HG03575 (cell line): ENCODE results near the gene LAMP2.
"Not testable (repeated sequence)": the region's sequence is repeated elsewhere in the genome, so short reads cannot be mapped to it uniquely, and the experiment has no call there.

ENCODE experiments used
- ATAC-seq: cut with Tn5 transposase; IDR thresholded peaks from one replicate; pipeline ENCODE4 v1.9.1; 2021; ENCODE audit not compliant: unreplicated experiment, insufficient number of reproducible peaks, low FRiP score; ENCODE audit errors: extremely low read depth

Gene LAMP2

DNA sequence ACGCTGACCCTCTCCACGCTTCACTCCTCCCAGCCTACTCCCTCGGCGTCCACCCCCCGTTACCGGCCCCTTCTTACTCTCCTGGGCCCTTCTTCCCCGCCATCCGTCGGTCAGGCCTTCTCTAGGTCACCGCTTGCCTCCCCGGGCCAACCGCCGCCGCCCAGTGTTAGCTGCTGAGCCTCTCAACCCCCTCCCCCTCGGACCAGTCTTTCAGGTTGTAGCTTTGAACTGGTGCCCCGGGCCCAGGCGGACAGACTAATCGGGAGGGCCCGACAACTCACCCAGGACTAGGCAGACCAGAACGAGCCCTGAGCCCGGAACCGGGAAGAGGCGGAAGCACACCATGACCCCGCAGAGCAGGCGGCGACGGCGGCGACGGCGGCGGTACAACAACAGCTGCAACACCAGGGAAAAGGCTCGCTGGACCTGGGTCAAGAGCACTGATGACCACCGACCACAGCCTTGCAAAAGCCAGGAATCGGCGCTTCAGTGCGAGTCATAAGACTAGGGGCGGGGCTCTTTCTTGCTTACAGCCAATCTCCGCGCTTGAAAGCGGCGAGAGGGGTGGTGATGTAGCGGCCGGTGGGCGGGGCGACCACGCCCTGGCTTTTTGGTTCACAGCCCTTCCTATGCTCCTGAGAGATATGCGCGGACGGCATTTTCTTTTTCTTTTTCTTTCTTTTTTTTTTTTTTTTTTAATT lies at the start of gene LAMP2:
Gene LAMP2, minus strand, starts transcription at position 472 of the 701 bp plus-strand sequence. Its CDS starts 127 bp downstream, at position 345.
- ATAC-seq, result peak; percentile 58

DNA sequence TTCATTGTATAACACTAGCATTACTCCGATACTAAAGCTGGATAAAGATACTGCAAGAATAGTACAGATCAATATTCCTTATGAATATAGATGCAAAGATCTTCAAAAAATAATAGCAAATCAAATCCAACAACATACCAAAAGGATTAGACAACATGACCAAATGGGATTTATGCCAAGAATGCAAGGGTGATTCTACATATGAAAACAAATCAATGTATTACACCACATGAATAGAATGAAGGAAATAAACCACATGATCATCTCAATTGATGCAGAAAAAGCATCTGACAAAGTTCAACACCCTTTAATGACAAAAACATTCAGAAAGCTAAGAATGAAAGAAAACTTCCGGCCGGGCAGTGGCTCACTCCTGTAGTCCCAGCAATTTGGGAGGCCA lies 48.8 kb upstream of the LAMP2 start:
- ATAC-seq, result no peak

DNA sequence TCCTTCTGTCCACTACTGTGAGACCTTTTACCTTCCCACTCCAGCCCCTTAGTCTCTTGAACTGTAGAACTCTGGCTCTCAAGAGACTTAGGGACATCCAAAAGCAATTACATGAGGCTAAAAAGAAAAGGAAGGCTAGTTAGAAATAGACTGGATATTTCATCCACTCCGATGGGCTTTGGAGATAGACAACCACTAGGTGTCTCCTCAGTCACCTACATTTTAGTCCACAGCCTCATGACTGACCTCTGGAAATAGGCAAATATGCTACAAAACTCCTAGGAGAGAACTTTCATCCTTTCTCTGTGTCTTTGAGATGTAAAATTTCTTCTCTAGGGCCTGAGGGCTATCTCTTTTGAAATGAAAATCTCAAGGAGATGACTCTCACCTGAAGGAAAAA lies 45.1 kb upstream of the LAMP2 start:
- no peak for ATAC-seq

DNA sequence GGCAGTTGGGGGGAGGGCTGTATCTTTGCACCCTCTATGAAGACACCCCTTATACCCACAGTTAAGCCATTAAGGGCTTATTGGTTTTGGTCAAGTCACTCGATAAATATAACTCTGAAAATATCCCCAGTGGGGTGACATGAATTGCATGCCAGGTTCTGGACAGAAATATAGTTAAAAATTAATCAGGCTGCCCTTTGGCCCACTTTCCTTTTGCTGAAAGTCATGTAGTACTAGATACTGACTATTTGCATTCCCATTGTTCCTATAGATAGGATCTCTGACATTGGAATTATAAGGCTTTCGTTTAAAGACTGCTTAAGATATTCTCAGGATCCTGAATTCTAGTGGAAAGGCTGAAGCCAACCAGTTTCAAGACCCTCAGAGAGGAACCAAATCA lies 43.5 kb upstream of the LAMP2 start:
- no peak for ATAC-seq

DNA sequence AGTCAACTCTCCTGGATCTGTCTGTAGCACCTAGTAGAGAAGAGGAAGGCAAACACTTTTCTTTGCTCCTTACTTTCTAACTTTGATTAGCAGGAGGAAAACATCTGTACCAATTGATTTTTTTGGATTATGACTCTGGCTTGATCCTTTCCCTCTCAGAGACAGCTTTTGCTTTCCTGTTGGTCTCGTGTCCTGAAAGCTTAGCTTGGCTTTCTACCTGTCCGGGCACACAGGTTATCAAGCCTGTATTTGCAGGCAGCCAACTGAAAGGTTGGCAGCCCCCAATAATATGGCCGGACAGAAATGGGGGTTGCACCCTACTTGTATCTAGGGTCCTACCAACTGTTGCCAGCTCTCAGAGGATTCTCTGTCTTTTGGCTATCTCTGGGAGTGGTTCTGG lies 43.1 kb upstream of the LAMP2 start:
- ATAC-seq, result no peak

DNA sequence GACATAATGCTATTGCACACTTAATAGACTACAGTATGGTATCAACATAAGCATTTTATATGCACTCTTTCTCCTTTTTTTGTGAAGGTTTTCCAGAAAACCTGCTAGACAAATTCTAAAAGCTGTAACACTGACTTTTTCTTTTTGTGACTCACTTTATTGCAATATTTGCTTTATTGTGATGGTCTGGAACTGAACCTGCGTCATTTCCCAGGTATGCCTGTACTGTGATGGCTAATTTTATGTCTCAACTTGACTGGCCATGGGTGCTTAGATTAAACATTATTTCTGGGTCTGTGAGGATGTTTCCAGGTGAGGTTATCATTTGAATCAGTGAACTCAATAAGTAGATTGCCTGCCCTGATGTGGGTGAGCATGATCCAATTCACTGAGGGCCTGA lies 35.5 kb upstream of the LAMP2 start:
- ATAC-seq, result no peak

DNA sequence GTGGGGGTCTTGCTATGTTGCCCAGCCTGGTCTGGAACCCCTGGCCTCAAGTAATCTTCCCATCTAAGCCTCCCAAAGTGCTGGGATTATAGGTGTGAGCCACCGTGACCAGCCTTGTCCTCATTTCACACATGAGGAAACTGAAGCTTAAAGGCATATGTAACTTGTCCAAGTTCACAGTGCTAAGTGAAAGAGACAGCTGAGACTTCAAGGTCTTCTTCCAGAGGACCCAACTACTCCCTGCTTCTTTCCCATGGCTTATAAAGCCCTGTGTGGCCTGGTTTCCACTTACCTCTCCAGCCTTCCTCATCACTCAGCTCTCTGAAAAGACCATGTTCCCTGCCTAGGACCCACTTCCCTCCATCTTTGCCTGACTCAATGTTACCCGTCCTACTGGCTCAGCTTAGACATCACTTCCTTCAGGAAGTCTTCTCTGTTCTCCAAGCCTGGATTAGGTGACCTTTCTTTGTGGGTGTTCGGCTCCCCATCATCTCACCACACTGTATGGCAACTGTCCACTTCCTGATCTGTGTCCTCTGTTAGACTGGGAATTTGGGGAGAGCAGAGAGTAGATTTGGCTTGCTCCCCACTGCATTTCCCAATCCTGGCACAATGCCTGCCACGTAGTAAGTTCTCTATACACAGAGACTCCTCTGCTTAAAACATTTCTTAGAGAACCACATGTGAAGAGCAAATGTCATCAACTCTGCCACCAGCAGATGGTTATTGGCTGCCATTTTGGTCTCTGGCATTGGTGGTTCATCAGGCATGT lies 30.4 kb upstream of the LAMP2 start:
- ATAC-seq, result no peak

DNA sequence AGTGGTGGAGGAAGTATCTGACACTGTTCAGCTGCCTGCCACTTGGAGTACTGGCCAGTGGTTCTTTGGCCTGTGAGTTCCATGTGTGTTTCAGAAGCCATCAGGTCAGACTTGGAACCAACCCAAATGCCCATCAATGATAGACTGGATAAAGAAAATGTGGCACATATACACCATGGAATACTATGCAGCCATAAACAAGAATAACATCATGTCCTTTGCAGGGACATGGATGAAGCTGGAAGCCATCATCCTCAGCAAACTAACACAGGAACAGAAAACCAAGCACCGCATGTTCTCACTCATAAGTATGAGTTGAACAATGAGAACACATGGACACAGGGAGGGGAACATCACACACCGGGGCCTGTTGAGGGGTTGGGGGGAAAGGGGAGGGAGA lies 21.0 kb upstream of the LAMP2 start:
- not testable (repeated sequence) for ATAC-seq

DNA sequence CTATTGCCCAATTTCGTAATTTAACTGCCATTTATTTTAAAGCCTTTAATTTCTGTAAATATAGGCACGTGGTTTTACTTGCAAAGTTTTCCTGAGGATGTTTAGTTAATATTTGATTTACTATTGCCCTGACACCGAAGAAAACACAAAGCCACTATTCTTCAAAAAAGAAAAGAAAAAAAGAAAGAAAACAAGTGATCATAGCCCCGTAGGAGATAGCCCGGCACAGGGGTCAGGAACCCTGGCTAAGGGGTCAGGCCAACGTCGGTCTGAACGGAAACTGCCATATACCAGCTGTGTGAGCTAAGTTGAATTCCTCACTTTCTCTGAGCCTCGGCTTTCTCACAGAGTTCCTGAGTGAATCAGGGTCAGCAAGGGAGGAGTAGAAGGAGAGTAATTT lies 17.7 kb upstream of the LAMP2 start:
- ATAC-seq, result no peak

DNA sequence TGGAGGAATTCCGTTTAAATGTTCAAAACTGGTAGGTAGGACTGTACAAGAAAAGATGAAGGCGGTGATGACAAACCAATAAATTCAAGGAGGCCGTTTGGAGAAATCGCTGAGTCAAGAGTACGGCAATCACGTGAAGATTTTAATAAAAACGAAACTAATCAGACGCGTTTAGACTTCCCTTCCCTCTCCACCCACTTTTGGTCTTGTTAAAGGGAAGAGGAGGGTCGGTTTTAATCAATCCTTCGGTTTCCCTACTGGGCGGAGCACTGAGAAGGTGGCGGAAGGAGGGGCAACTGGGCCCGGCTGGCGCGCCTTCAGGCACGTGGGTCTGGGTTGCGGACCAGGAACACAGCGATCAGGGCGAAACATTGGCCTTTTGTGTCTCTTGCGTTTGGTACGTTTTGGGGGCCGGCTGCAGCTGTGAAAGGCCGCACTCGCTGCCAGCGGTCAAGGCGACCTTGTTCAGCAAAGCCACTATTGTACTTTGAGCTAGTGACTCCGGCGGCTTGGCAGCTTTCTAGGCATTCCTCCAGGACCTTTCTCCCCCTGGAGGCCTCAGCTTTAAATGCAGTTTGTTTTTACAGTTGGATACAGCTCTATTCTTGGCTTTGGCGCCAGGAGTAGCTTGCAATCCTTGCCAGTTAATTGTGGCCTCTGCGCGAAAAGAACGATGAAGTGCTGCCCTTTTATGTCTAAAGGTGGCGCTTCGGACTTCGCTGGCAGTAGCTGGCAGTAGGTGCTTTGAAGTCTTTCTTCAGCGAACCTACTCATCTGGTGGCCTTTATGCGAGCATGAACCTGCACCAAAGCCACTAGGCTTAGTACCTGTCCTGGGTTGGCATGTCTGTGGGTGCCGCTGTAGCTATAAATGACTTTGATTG lies 16.8 kb upstream of the LAMP2 start:
- ATAC-seq, result no peak

DNA sequence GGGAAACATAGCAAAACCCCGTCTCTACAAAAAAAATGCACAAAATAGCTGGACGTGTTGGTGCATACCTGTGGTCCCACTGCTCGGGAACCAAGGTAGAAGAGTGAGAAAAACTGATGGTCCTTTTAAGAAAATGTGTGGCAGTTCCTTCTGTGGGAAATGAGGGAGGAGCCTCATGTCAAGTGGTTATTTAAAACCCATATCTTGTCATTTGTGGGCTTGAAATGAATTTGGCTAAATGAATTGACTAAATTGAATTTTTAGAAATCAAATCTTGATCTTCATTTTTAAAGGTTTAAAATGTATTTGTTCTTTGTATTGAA lies 16.2 kb upstream of the LAMP2 start:
- no peak for ATAC-seq

DNA sequence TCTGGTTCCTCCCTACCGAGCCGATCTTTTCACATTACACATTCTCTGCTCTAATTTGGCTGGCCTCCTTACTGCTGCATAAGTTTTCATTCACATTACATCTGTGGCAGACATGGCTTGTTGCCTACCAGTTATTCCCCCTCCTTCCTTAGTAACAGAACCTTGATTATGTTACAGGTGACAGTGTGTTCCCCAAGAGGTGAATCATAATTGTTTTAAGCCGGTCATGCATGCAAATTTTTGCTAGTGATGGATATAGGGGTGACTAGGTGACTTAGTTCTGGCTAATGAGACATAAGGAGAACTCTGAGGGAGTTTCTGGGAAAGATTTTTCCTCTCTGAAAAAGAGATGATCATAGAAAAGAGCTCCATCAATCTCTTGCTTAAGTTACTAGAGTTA lies 8.4 kb upstream of the LAMP2 start:
- ATAC-seq, result no peak

DNA sequence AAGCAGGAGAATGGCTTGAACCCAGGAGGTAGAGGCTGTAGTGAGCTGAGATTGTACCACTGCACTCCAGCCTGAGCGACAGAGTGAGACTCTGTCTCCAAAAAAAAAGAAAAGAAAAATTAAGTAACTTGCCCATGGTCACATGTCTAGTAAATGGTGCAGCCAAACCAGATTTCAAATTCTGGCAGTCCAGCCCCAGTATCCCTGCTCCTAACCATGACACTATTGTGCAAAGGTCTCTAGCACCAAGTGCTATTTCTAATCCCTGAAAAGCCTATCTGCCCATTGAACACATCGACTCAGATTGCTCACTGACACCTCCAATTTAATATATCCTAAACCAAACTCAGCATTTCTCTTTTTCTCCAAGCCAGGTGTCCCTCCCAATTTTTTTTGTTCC lies 7.6 kb upstream of the LAMP2 start:
- no peak for ATAC-seq

DNA sequence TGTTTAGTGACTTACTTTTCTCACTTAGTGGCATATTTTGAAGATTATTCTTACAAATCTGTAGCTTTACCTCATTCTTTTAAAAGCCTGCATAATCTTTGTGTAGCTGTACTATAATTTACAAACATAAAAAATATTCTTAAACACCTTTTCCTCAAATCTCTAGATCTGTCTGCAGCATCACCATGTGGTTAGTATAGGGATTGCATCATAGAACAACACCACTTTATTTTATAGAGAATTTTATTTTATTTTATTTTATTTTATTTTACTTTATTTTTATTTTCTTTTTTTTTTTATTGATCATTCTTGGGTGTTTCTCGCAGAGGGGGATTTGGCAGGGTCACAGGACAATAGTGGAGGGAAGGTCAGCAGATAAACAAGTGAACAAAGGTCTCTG lies 6.4 kb upstream of the LAMP2 start:
- not testable (repeated sequence) for ATAC-seq

DNA sequence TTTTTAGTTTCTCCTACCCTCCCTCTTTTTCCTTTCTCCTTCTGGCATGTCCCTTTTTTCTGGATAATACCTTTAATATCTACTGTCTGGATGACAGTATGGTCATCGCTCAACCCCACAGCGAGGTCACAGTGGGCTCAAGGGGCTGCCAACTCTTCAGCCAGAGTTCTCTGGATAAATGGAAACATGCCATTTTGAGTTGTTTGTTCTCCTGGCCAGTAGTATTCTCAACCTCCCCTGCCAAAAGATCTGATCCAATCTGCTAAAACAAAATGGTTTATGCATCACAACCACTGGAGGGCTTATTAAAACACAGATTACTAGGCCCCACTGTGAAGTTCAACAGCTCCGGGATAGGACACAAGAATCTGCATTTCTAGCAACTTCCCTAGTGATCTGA lies 5.0 kb upstream of the LAMP2 start:
- ATAC-seq, result no peak

DNA sequence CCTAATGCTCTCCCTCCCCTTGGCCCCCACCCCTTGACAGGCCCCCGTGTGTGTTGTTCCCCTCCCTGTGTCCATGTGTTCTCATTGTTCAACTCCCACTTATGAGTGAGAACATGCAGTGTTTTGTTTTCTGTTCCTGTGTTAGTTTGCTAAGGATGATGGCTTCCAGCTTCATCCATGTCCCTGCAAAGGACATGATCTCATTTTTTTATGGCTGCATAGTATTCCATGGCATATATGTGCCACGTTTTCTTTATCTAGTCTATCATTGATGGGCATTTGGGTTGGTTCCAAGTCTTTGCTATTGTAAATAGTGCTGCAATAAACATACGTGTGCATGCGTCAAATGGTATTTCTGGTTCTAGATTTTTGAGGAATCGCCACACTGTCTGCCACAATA lies 561 bp upstream of the LAMP2 start:
- not testable (repeated sequence) for ATAC-seq

DNA sequence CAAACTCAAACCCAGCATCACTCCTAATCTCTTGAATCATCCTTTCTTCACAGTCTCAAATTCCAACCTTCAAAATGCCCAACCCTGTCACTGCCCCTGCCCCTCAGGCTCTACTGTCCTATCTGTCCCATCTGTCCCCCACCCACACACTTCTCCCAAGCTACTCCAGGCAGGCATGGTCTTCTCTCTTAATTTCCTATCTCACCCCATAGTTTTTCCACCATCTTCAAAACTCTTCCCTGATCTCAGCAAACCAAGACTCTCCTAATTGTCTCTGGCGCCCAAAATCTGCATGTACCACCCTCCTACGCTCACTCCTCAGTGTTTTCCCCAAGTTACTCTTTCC lies 644 bp downstream of the LAMP2 start:
- no peak for ATAC-seq

DNA sequence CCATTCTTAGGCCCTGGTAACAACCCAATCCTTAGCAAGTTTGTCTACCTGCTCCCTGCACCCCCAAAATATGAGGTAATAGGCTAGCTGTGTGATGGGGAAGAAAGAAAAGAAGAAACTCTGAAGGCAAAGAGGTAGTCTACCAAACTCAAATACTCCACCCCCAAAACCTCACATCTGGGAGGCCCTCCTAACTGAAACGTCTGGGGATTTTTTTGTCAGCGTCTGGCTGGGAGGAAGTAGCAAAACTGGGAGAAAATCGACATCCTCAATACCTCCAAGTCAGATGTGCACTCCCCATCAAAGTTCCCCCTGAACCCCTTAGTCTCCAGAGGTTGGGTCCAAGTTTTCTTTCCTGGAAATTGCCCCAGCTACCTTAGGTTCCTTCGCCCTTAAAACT lies 1.0 kb downstream of the LAMP2 start:
- ATAC-seq, result no peak

DNA sequence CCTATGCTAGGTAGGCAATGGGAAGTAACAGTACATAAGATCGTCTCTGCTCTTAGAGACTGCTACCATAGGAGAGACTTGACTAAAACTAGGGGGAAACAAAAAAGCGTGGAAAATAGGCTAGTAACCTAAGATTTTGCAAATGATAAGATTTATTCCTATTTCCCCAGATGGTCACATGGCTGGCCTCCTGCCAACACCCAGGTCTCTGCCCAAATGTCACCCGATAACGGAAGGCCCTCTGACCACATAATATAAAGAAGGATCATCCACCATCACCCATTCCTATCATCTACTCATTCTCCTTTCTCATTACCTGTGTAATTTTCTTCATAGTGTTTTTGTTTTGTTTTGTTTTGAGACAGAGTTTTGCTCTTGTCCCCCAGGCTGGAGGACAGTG lies 4.7 kb downstream of the LAMP2 start:
- no peak for ATAC-seq

DNA sequence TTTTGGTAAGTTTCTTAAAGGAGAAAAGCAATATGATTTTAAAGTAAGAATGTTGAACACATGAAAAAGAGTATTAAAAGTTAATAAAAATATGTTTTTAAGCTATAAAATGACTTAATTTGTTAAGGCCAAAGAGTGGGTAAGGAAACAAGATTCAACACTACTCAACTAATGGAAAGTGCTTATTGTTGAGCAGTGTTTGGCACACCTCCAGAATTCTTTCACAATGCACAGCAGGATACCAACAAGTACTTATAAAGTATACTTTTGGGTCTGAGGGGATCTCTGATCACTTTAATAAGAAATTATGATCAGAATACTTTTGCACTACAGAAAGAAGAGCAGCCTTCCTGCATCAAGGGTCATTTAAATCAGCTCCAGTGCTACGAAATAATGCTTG lies 5.9 kb downstream of the LAMP2 start:
- no peak for ATAC-seq
